H1 (cell line): ENCODE measurements around the gene WDR77. TPM values are rescaled to one million over a fixed set of nuclear protein-coding genes. Genes with fewer than 3 reads are reported as not detected.

Experiments used
- CHD1 ChIP-seq: IDR thresholded peaks from 2 replicates; pipeline ENCODE4 v1.6.1; 2012; ENCODE audit warnings: low read depth, low read length, improper control_type of control experiment
- CTBP2 ChIP-seq: IDR thresholded peaks from 2 replicates; pipeline ENCODE4 v1.7.0; 2011; ENCODE audit warnings: borderline replicate concordance, mild to moderate bottlenecking, moderate library complexity, mixed read lengths, low read length; ENCODE audit not compliant: insufficient read depth, insufficient read length
- EP300 ChIP-seq, 2 experiments: IDR thresholded peaks; 1 replicate in 1 of 2; 2 replicates in 1 of 2; pipeline ENCODE4 v1.6.1; 2011 to 2012; ENCODE audit warnings: low read depth in 2 of 2, low read length in 2 of 2, mild to moderate bottlenecking in 2 of 2, borderline replicate concordance in 1 of 2, inconsistent platforms in 1 of 2, moderate library complexity in 1 of 2
- POLR2AphosphoS5 ChIP-seq: IDR thresholded peaks from 2 replicates; pipeline ENCODE4 v1.6.1; 2011; ENCODE audit warnings: low read depth, low read length
- SP1 ChIP-seq: IDR thresholded peaks from 2 replicates; pipeline ENCODE4 v1.6.1; 2011; ENCODE audit warnings: low read depth, low read length
- SP4 ChIP-seq: IDR thresholded peaks from 2 replicates; pipeline ENCODE4 v1.6.1; 2012; ENCODE audit warnings: low read length, inconsistent platforms
- polyA plus RNA-seq, 7 experiments: library from polyadenylated mRNA; depleted of rRNA in 3 of 7; stranded (reverse) in 5 of 7; unstranded in 2 of 7; fragments of >200 nt in 5 of 7; fragments of 200-250 nt in 2 of 7; gene quantifications; 1 replicate in 5 of 7; 2 replicates in 1 of 7; 4 replicates in 1 of 7; pipeline versions ENCODE4 v1.2.1 to v1.2.3, GENCODE V29; 2011 to 2013; ENCODE audit warnings: missing spikeins in 2 of 7, mixed read lengths in 2 of 7
- total RNA-seq: library from RNA; stranded (reverse); fragmentation: NEBNext Ultra II Directional; extraction: Animal tissue kit (Norgen Biotek cat#: 25700); gene quantifications from 2 replicates; pipeline ENCODE4 v1.2.1, GENCODE V29; 2021

WDR77 gene
- total and polyA plus RNA-seq, 2 of the 8 experiments (the other 6 are each of a cell fraction or from before 2014, with no cell fraction given) = 66.0 to 156 TPM

GRCh38 chr1:111454859-111455641 lies 6.0 kb upstream of the WDR77 start (continued):
- TF ChIP-seq SP4 = no peak
- no peak for TF ChIP-seq SP1
- TF ChIP-seq CTBP2 = no peak
- no peak for TF ChIP-seq EP300 (IDR thresholded peaks at IDR 0.05; ENCODE audit: borderline replicate concordance in 1 of 2, low read depth in 2 of 2, low read length in 2 of 2)
- no peak for TF ChIP-seq POLR2AphosphoS5
- no peak for TF ChIP-seq CHD1
